OCI-LY3 (cell line): ENCODE results near the gene SLC12A6.

Experiments
- CTCF ChIP-seq: fragments of 200-600, 300-600 bp; sonication (generic); IDR thresholded peaks from 2 replicates; pipeline ENCODE4 v1.5.1; 2014; ENCODE audit warnings: antibody characterized with exemption, low read length, low read depth
- EZH2phosphoT487 ChIP-seq: fragments of 200-600 bp; shearing (Covaris generic); IDR thresholded peaks from 2 replicates; pipeline ENCODE4 v1.6.1; 2018; ENCODE audit warnings: antibody characterized with exemption, mixed run types, low read depth

GRCh38 chr15:34301058-34301457 is 36.5 kb downstream of the SLC12A6 start:
- TF ChIP-seq CTCF (no peak), EZH2phosphoT487 (no peak)
